Lung microvascular endothelial cell (primary cell): ENCODE results near the gene UHRF1. TPM values are rescaled to one million over a fixed set of nuclear protein-coding genes. Genes with fewer than 3 reads are reported as not detected.
A peak's percentile ranks its signal among the peaks of the same experiment; 100 is the strongest.
"Not testable (repeated sequence)": the region's sequence is repeated elsewhere in the genome, so short reads cannot be mapped to it uniquely, and the experiment has no call there.

Experiments
- DNase-seq, 2 donors: peaks; one replicate each; pipeline versions ENCODE4 v3.0.0 to v3.0.0-alpha.2; 2010; ENCODE audit warnings: low read depth in 2 of 2
- total RNA-seq: library from RNA; depleted of rRNA; stranded (reverse); fragments of >200 nt; gene quantifications from 2 replicates; pipeline ENCODE4 v1.2.1, GENCODE V29; 2014

Gene UHRF1
- 6.9 and 16.6 TPM in 2 replicates for total RNA-seq

- no peak for DNase-seq
These were observed at the start of gene UHRF1 for GRCh38 chr19:4909156-4909896. Gene UHRF1 (plus strand): TSS chr19:4909501. CDS start chr19:4910886, 1,385 bp downstream.

DNA sequence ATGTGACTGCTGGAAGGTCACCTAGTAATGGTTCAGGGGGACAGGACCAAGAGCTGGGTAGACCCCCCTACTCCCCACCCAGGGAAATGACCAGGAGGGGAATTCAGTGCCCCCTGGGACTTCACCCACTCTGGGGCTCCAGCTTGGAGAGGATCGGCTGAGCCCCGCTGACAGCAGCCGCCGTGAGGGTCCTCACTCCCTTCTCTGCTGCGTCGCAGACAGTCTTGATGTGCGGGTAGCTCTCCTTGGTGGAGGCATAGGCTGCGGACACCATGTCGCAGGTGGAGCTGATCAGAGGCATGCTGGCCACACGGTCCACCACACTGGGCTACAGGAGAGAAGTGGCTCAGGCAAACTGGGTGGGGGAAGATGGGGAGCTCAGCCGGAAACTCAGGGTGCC, 49.6 kb upstream of the UHRF1 start:
- DNase-seq = no peak

GRCh38 chr19:4861147-4861546, 48.2 kb upstream of the UHRF1 start:
- no peak for DNase-seq

DNA sequence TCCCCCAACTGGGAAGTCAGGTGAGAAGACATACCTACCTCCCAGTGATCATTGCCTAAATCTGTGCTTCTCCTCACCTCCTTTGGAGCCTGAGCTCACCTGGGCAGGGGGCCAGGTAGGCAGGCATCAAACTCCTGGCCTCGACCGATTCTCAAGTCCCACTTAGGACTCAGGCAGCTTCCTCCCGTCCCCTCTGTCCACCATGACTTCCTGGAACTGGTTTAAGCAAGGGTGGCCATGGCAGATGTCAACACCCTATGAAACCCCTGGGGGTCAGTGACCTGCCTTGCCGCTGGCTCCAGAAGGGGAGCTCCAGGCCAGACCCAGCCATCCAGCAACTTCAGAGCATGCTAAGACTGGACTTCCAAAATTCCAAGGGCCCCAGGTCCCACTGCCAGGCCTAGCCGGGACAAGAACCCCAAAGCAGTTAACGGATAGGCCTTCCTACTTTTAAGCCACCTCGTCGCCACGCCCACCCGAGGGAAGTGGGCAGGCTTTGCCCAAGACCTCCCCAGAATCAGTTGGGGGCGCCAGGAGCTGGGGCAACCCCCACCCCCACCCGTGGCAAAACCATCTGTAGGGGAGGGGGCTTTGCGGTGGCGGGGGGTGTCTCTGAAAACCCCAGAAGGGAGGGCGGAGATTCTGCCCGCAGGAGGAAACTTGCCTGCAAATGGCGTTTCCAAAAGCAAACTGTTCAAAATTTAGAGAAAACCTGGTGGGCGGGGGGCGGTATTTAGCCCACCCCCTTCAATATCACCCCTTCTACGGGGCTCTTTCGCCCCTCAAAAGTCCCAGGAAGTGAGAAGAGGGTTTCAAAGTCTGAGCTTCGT, 42.5 kb upstream of the UHRF1 start:
- peak; percentile 48 to 55 for DNase-seq

DNA sequence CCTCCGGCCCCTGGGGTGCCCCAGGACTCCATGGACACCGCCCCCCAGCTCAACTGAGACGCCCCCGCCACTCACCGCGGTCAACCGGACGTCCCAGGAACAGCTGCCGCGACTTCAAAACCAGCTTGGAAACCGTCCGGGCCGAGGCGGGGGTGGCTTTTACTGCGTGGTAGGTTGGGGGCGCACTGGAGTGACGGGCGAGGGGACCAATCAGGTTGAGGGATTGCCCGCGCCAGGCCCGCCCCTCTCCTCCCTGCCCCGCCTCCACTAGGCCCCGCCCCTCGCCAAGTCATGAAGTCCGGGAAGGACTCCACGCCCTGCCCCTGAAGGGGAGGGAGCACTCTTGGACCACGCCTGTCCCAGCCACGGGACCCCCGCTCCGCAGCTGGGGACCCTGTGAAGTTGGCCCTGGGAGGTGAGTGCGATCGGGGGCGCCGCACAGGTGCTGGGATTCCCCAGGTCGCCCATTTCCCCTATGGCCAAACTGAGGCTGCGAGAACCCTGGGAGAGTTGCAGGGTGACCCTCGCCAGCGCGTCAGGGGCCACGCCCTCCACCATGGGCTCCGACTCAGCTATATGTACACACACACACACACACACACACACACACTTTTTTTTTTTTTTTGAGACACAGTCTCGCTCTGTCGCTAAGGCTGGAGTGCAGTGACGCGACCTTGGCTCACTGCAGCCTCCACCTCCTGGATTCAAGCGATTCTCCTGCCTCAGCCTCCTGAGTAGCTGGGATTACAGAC, 41.6 kb upstream of the UHRF1 start, which contains the start of gene PLIN3:
Gene PLIN3, minus strand, starts transcription at position 134 of the 752 bp plus-strand sequence. CDS start 6,273 bp downstream, outside the sequence.
- DNase-seq = peak; percentile 97 to 98

- DNase-seq = no peak
These were observed 40.9 kb upstream of the UHRF1 start for GRCh38 chr19:4868286-4868834.

- peak; percentile 56 to 82 for DNase-seq
These were observed 39.1 kb upstream of the UHRF1 start for GRCh38 chr19:4870025-4870700.

DNA sequence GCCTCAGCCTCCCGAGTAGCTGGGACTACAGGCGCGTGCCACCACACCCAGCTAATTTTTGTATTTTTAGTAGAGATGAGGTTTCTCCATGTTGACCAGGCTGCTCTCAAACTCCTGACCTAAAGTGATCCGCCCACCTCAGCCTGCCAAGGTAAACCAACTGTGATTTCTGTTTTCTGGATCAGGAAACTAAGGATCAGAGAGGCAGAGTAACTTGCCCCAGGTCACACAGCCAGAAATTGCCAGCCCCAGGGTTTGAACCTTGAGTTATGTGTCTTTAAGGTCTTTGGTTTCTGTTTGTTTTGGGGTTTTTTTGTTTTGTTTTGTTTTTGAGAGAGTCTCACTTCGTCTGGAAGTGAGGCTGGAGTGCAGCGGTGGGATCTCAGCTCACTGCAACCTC, 37.6 kb upstream of the UHRF1 start:
- DNase-seq = no peak

GRCh38 chr19:4873930-4874329, 35.4 kb upstream of the UHRF1 start:
- no peak for DNase-seq

DNA sequence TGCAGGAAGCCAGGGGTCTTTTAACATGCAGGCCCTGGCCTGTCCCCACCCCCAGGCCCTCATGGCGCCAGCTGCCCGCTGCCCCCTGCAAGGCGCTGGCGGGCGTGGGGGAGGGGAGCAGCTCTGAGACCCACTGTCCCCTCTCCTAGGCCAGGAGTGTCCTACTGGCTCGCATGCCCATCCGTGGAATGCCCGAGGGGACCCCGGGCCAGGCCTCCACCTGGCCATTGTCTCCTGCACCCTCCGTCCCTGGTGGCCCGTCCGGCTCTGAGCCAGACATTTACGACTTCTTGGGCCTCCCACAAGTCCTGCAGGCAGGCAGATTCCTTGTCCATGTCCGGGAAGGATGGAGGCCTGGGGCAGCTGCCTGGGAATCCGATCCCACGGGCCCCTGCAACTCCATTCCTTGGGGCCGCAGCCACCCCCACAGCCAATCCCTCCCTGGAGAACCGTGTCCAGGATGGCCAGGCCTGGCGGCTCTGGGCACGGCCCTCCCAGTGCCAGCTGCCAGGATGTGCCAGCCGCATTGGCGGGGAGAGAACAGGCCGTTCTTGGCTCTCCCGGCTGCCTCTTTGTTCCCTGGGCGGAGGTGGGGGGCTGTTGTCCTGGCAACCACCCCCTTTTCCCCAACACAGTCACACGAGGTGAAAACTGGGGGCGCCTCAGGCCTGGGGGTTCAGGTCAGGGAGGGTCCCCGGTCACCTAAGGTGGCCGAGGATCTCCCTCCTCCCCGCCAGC, 31.4 kb upstream of the UHRF1 start:
- DNase-seq = no peak

- DNase-seq = no peak
These were observed 30.8 kb upstream of the UHRF1 start for GRCh38 chr19:4878491-4878968.

- DNase-seq = no peak
These were observed 30.3 kb upstream of the UHRF1 start for GRCh38 chr19:4879041-4879440.

GRCh38 chr19:4882874-4883273, 26.4 kb upstream of the UHRF1 start:
- DNase-seq = not testable (repeated sequence)

GRCh38 chr19:4884993-4885392, 24.3 kb upstream of the UHRF1 start:
- DNase-seq = not testable (repeated sequence)

GRCh38 chr19:4887803-4888202, 21.5 kb upstream of the UHRF1 start:
- DNase-seq = not testable (repeated sequence)

GRCh38 chr19:4889034-4889815, 20.1 kb upstream of the UHRF1 start:
- DNase-seq = peak in 1 of 2 donors; percentile 35

DNA sequence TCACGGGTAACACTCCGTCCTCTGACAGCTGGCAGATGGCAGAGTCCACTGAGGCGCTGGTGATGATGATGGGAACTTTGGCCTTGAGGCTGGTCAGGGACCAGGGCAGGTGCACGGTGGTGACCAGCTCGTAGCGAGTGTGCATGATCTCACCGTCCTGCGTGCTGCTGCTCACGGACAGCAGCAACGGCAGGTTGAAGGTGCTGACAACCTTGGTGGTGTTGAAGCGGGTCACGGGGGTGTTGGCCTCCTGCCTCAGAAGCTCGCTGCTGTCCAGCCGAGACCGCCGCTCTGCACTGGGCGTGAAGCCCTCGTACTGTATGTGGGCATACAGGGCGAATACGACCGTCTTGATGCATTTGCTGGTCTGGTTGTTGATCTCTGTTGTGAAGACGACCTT, 18.2 kb upstream of the UHRF1 start:
- no peak for DNase-seq

- not testable (repeated sequence) for DNase-seq
These were observed 16.3 kb upstream of the UHRF1 start for GRCh38 chr19:4892962-4893361.

DNA sequence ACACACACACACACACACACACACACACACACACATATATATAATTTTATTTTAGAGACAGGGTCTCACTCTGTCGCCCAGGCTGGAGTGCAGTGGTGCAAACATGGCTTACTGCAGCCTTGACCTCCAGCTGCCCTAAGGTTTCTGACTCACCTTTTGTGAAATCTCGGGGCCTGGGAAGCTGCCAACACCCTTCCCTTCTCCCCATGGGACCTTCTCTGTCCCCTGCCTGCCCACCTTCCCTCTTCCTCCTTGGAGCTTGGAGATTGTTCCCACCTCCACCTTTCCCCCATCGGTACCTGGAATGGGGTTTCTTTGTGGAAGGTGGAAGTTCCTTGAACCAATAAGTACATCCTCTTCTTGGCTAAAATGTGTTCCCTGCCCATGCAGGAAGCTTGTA, 12.9 kb upstream of the UHRF1 start:
- no peak for DNase-seq
